ENCODE results near the gene MYL6. TPM values are rescaled to one million over a fixed set of nuclear protein-coding genes. Genes with fewer than 3 reads are reported as not detected.

MYL6 gene
- total RNA-seq, 1 experiment from 2014 or later, result 1,024 TPM

DNA sequence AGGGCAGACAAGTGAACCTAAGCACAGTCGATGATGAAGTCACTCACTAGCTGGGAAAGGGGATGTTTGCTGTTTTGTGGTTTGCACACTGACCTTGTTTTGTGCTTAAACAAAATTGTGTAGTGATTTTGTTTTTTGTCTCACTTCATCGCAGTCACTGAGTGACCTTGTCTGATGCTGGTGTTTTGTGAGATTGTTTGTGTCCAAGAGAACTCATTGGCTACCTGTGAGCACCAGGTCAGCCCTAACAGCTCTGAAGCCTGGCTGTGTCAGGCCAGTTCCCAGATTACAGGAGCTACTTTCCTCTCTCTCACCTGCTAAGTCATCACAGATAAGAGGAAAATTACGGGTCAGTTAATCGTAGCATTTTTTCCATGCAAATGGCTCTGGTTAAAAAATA lies 34.0 kb upstream of the MYL6 start:
- Histone ChIP-seq H3K9me3 (ENCODE audit: control insufficient read depth, insufficient read depth, low read depth, low read length) (no peaks in the 10 kb centered on the region), H3K27ac (ENCODE audit: low read length) (no peak overlapping the region), H3K4me1 (ENCODE audit: control insufficient read depth, insufficient read depth, low read length) (peaks cover 29% of the 10 kb centered on the region), H3K27me3 (ENCODE audit: control insufficient read depth, insufficient read depth, low read length) (no peaks in the 10 kb centered on the region), H3K4me3 (ENCODE audit: low read depth in 2 of 2, low read length in 2 of 2) (no peak overlapping the region), H3K36me3 (ENCODE audit: control insufficient read depth, insufficient read depth, low read length) (peaks cover 2% of the 10 kb centered on the region; the same call in 1 of the 2 replicates)
- POLR2A ChIA-PET, result interaction anchor here (0.5 kb wide), 1 partner anchor 47 kb away, joined by 3 read pairs; no protein-coding TSS in a partner anchor
- ATAC-seq (no peak), DNase-seq (ENCODE audit: low read depth, low spot score) (no peak)
- in situ Hi-C loops (cut with HindIII; ENCODE audit: low pct_unique_long_range_greater_than_20kb, low sequenced_read_pairs), result no loop called here
- CTCF ChIA-PET, result no interaction called here
- BruUV-seq (replicated peaks), result no TSS peak
- intact Hi-C loops (cut with micrococcal nuclease; ENCODE audit: unreplicated experiment), result no loop called here
- no peak for TF ChIP-seq POLR2AphosphoS5 (IDR thresholded peaks at IDR 0.05; ENCODE audit: low read depth, low read length)
- TF ChIP-seq, protein P1, sequence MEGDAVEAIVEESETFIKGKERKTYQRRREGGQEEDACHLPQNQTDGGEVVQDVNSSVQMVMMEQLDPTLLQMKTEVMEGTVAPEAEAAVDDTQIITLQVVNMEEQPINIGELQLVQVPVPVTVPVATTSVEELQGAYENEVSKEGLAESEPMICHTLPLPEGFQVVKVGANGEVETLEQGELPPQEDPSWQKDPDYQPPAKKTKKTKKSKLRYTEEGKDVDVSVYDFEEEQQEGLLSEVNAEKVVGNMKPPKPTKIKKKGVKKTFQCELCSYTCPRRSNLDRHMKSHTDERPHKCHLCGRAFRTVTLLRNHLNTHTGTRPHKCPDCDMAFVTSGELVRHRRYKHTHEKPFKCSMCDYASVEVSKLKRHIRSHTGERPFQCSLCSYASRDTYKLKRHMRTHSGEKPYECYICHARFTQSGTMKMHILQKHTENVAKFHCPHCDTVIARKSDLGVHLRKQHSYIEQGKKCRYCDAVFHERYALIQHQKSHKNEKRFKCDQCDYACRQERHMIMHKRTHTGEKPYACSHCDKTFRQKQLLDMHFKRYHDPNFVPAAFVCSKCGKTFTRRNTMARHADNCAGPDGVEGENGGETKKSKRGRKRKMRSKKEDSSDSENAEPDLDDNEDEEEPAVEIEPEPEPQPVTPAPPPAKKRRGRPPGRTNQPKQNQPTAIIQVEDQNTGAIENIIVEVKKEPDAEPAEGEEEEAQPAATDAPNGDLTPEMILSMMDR (IDR thresholded peaks at IDR 0.05), result no peak
- TF ChIP-seq TCF7L2 (IDR thresholded peaks at IDR 0.05; ENCODE audit: low read depth, low read length), result no peak
- TF ChIP-seq SIN3A (IDR thresholded peaks at IDR 0.05; ENCODE audit: borderline replicate concordance, insufficient read depth, low read depth, low read length), result no peak
- TF ChIP-seq, protein P2, sequence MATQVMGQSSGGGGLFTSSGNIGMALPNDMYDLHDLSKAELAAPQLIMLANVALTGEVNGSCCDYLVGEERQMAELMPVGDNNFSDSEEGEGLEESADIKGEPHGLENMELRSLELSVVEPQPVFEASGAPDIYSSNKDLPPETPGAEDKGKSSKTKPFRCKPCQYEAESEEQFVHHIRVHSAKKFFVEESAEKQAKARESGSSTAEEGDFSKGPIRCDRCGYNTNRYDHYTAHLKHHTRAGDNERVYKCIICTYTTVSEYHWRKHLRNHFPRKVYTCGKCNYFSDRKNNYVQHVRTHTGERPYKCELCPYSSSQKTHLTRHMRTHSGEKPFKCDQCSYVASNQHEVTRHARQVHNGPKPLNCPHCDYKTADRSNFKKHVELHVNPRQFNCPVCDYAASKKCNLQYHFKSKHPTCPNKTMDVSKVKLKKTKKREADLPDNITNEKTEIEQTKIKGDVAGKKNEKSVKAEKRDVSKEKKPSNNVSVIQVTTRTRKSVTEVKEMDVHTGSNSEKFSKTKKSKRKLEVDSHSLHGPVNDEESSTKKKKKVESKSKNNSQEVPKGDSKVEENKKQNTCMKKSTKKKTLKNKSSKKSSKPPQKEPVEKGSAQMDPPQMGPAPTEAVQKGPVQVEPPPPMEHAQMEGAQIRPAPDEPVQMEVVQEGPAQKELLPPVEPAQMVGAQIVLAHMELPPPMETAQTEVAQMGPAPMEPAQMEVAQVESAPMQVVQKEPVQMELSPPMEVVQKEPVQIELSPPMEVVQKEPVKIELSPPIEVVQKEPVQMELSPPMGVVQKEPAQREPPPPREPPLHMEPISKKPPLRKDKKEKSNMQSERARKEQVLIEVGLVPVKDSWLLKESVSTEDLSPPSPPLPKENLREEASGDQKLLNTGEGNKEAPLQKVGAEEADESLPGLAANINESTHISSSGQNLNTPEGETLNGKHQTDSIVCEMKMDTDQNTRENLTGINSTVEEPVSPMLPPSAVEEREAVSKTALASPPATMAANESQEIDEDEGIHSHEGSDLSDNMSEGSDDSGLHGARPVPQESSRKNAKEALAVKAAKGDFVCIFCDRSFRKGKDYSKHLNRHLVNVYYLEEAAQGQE (IDR thresholded peaks at IDR 0.05; ENCODE audit: insufficient read depth in 1 of 2, low read depth in 2 of 2, low read length in 1 of 2), result no peak

DNA sequence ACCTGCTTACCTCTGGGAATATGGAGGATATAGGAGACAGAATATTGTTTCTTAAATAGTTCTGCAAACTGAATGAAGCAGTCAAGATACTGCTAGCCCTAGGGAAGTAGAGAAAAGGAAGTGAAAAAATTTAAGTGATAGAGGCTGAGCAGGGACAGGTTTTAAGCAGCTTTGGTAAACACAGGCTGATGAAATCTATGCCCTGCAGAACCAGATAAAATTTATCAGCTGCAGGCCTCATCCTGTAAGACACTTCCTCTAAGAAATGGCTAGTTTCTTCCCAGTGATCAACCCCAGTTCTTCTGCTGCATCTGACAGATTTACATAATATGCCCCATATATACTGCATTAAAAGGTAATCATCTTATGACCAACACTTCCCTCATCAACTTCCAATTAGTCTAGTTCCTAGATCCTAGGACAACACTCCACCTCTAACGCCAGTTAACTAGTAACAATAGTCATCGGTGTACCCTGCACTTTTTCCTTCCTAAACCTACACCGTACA lies 31.4 kb upstream of the MYL6 start:
- DNase-seq (ENCODE audit: low read depth, low spot score), result no peak
- H3K4me3 ChIP-seq (ENCODE audit: low read depth in 2 of 2, low read length in 2 of 2), result no peak overlapping the region

More for the DNA sequence above, 31.4 kb upstream of the MYL6 start:
- Histone ChIP-seq H3K27me3 (ENCODE audit: control insufficient read depth, insufficient read depth, low read length) (no peaks in the 10 kb centered on the region), H3K27ac (ENCODE audit: low read length) (peak overlapping the region; percentile 94), H3K4me1 (ENCODE audit: control insufficient read depth, insufficient read depth, low read length) (peaks cover 29% of the 10 kb centered on the region), H3K36me3 (ENCODE audit: control insufficient read depth, insufficient read depth, low read length) (peaks cover 4% of the 10 kb centered on the region; the same call in 1 of the 2 replicates), H3K9me3 (ENCODE audit: control insufficient read depth, insufficient read depth, low read depth, low read length) (no peaks in the 10 kb centered on the region)
- intact Hi-C loops (cut with micrococcal nuclease; ENCODE audit: unreplicated experiment), result no loop called here
- POLR2A ChIA-PET, result interaction anchor here (0.5 to 0.6 kb wide), 2 partner anchors 41 to 188 kb away, joined by 3 to 4 read pairs; no protein-coding TSS in a partner anchor
- BruUV-seq (replicated peaks), result no TSS peak
- TF ChIP-seq SIN3A (IDR thresholded peaks at IDR 0.05; ENCODE audit: borderline replicate concordance, insufficient read depth, low read depth, low read length) (no peak), TCF7L2 (IDR thresholded peaks at IDR 0.05; ENCODE audit: low read depth, low read length) (no peak), POLR2AphosphoS5 (IDR thresholded peaks at IDR 0.05; ENCODE audit: low read depth, low read length) (no peak)
- TF ChIP-seq, protein P1 (IDR thresholded peaks at IDR 0.05), result no peak
- TF ChIP-seq, protein P2 (IDR thresholded peaks at IDR 0.05; ENCODE audit: insufficient read depth in 1 of 2, low read depth in 2 of 2, low read length in 1 of 2), result no peak
- no peak for ATAC-seq
- in situ Hi-C loops (cut with HindIII; ENCODE audit: low pct_unique_long_range_greater_than_20kb, low sequenced_read_pairs), result no loop called here
- CTCF ChIA-PET, result interaction anchor here (0.5 kb wide), 1 partner anchor 32 kb away, joined by 3 read pairs; no protein-coding TSS in a partner anchor

Data from Panc1 (cell line).